GM19395 (cell line): ENCODE results near the gene VEZF1.
"Not testable (repeated sequence)": the region's sequence is repeated elsewhere in the genome, so short reads cannot be mapped to it uniquely, and the experiment has no call there.

ENCODE experiments used
- ATAC-seq: cut with Tn5 transposase; IDR thresholded peaks from one replicate; pipeline ENCODE4 v1.9.1; 2021; ENCODE audit warnings: mild to moderate bottlenecking, moderate library complexity; ENCODE audit not compliant: unreplicated experiment

Gene VEZF1

GRCh38 chr17:57974053-57974824 is 13.8 kb downstream of the VEZF1 start:
- not testable (repeated sequence) for ATAC-seq

- ATAC-seq = no peak
Observed at GRCh38 chr17:57972151-57972550, 15.9 kb downstream of the VEZF1 start.

- no peak for ATAC-seq
Observed at GRCh38 chr17:57971572-57971971, 16.5 kb downstream of the VEZF1 start.

DNA sequence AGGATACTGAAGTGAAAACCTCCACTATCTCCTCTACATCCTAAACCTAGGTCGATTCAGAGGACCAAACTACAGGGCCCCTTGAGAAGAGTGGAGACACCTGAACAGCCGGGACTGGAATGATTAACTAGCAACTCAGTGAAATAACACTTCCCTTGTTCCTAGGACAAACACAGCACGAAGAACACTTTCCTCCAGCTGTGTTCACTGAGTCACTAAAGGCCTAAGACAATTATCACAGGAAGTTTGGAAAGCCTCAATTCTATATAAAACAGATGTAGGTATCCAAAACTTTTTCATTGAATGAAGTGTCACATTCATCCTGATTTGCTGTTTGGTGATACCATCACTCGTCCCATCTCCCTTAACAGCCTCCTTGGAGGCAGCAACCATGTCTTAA is 17.3 kb downstream of the VEZF1 start:
- ATAC-seq = no peak

- no peak for ATAC-seq
Observed at GRCh38 chr17:57968456-57968855, 19.6 kb downstream of the VEZF1 start.

- ATAC-seq = no peak
Observed at GRCh38 chr17:57966875-57967274, 21.2 kb downstream of the VEZF1 start.

DNA sequence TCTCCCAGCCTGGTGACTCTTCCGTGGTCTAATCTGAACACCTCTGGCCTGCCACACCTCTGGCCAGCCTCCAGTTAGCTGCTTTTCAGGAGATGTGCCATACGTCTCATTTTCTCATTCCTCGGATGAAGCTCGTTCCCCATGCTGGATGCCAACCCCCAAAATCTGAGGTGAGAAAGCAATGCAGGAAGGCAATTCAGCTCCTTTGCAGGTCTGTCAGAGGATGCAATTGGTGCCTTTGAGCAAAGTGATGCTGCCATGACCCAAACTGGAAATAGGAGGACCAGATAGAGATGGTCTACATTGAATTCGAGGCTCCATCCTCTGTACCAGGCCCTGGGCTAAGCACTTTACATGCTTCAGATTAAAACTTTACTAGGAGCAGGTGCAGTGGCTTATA is 21.8 kb downstream of the VEZF1 start:
- ATAC-seq = no peak

- ATAC-seq = no peak
Observed at GRCh38 chr17:57965521-57966160, 22.4 kb downstream of the VEZF1 start.

GRCh38 chr17:57963149-57963511 is 24.9 kb downstream of the VEZF1 start:
- ATAC-seq = no peak

DNA sequence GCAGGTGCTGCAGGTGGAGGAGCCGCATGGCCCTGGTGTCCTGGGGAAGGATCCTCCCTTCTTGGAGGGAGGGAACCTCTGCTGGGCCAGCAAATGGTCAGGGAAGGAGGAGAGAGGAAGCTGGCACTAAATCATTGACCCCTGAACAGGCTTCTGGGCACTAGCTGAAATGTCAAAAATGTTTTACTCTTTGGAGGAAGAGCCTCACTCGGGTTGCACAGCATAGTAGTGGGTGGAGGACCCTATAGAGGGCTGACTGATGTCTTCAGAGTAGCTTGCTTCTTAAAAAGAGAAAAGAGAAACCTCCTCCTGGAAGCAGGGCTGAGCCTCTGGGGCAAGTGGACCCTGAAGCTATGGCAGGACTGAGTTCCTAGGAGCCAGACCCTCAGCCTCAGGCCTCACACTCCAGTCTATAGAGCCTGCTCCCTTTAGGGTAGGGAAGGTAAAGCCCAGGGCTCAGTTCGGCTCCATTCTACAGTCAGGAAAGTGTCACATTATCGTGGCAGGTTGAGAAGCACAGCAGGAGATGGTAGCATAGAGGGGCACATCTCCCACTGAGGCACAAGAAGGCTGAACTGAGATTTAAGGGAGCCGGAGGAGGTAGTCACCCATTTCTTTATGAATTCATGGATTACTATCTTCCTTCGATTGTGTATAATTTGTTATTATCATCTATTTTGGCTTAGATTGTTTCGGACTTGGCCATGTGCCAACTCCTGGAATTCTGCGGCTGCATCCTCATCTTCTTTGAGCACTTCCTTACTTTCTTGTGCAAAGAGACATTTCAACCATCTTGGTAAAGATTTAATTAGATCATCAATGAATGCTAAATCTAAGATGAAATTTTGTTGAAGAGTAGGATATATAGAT is 25.5 kb downstream of the VEZF1 start:
- no peak for ATAC-seq

GRCh38 chr17:57959929-57960328 is 28.1 kb downstream of the VEZF1 start:
- ATAC-seq = no peak

DNA sequence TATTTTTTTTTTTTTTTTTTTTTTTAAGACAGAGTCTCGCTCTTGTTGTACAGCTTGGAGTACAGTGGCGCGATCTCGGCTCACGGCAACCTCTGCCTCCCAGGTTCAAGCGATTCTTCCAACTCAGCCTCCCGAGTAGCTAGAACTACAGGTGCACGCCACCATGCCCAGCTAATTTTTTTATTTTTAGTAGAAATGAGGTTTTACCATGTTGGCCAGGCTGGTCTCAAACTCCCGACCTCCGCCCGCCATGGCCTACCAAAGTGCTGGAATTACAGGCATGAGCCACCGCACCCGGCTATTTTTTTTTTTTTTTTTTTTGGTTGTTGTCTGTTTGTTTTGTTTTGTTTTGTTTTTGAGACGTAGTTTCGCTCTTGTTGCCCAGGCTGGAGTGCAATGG is 29.7 kb downstream of the VEZF1 start:
- not testable (repeated sequence) for ATAC-seq

GRCh38 chr17:57957886-57958285 is 30.2 kb downstream of the VEZF1 start:
- no peak for ATAC-seq

DNA sequence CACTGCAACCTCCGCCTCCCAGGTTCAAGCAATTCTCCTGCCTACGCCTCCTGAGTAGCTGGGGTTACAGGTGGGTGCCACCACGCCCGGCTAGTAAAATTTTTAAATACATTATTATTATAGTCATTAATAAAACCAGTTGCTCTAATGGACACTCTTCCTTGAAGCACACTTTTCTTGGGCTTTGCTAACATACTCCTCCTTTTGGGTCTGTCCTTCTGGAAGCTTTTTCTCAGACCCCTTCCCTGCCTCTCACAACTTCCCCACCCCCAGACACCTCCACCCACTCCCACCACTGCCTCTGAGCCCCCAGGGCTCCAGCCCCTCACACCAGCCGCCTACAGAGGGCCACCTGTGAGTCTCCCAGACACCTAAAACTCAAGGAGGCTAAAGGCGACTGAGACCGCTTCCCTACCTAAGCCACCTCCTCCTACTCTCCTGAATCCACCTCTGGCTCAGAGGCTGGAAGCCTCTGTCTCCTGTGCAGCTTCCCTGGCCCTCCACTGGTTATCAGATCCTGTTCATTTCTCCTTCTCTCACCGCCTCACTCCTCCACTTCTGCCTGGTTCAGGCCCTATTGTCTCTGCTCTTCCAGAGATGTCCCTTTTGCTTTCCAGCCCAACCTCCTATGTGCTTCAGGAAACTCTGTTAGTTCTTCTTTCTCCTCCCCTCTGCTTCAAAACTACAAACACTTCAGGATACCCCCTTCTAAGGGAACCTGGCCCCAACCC is 30.8 kb downstream of the VEZF1 start:
- ATAC-seq = no peak

GRCh38 chr17:57956291-57957119 is 31.5 kb downstream of the VEZF1 start:
- peak; percentile 74 for ATAC-seq

- ATAC-seq = peak; percentile 47
Observed at GRCh38 chr17:57955183-57955931, 32.7 kb downstream of the VEZF1 start, which contains the start of gene CUEDC1. Gene CUEDC1, minus strand, starts transcription at chr17:57955412. Its CDS starts 69,848 bp downstream, at chr17:57885564.

GRCh38 chr17:57954397-57955182 is 33.5 kb downstream of the VEZF1 start:
- ATAC-seq = peak; percentile 7

- no peak for ATAC-seq
Observed at GRCh38 chr17:57953705-57954396, 34.2 kb downstream of the VEZF1 start.
